VCaP (cell line): Measurements from ENCODE around the gene PACS1.
"Not testable (repeated sequence)": the region's sequence is repeated elsewhere in the genome, so short reads cannot be mapped to it uniquely, and the experiment has no call there.

Experiments used
- H3K27ac ChIP-seq: fragments of 450-650 bp; 2 replicates; pipeline ENCODE4 v1.5.1; 2017
- CTCF ChIP-seq: fragments of 450-650 bp; conservative IDR thresholded peaks from 2 replicates; pipeline ENCODE4 v1.5.1; 2017; ENCODE audit warnings: mild to moderate bottlenecking, moderate library complexity

Gene PACS1

GRCh38 chr11:66089067-66089466 is 19.0 kb downstream of the PACS1 start:
- no peak overlapping the region for H3K27ac ChIP-seq

DNA sequence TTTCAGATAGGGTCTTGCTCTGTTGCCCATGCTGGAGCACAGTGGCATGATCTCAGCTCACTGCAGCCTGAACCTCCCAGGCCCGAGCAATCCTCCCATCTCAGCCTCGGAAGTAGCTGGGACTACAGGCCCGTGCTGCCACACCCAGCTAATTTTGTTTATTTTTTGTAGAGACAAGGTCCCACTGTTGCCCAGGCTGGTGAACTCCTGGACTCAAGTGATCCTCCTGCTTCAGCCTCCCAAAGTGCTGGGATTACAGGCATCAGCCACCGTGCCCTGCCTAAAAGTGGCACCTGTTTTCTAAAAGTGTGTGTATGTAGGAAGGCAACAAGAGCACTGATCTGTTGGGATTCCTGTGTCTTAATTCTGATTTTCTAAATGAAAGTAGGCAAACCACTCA is 20.2 kb downstream of the PACS1 start:
- no peak overlapping the region for H3K27ac ChIP-seq
- no peak for TF ChIP-seq CTCF

More at GRCh38 chr11:66089067-66089466, 19.0 kb downstream of the PACS1 start:
- no peak for TF ChIP-seq CTCF

GRCh38 chr11:66092125-66092524 is 22.1 kb downstream of the PACS1 start:
- not testable (repeated sequence) for H3K27ac ChIP-seq

DNA sequence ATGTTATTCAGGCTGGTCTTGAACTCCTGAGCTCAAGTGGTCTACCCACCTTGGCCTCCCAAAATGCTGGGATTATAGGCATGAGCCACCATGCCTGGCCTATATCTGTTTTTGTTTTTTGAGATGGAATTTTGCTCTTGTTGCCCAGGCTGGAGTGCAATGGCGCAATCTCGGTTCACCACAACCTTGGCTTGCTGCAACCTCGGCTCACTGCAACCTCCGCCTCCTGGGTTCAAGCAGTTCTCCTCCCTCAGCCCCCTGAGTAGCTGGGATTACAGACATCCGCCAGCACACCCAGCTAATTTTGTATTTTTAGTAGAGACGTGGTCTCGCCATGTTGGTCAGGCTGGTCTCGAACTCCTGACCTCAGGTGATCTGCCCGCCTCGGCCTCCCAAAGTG is 29.7 kb downstream of the PACS1 start:
- H3K27ac ChIP-seq = peak overlapping the region; percentile 71

DNA sequence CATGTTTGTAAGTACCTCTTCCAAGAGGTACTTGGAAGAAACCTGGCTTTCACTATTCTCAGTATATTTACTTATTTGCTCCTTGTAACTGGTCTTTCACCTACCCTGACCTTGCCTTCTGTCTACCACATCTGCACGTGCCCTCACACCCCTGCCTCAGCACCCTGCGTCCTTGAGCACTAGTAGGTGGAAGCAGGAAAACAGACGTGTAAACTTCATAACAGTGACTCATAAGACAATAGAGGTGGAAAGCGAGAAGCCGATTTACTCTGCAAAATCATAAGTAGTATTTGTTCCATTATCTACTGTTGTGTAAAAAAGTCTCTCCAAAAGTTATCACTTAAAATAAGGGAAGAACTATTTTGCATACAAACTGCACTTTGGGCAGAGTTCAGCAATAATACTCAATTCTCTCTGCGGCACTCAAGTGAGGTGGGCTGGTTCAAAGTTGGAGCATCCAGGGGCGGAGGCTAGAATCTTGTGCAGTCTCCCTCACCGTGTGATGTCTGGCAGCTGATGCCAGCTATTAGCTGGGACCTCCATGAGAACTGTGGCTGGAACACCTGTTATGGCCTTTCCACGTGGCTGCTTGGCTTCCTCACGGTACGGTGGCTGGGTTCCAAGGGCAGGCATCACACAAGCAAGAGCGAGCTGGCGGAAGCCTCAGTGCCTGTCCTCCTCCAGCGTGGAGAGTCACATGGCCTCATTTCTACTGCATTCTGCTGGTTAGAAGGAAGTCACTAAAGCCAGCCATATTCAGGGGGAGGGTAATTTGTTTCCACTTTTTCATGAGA is 30.4 kb downstream of the PACS1 start:
- no peak for TF ChIP-seq CTCF
- H3K27ac ChIP-seq = peak overlapping the region; percentile 71

DNA sequence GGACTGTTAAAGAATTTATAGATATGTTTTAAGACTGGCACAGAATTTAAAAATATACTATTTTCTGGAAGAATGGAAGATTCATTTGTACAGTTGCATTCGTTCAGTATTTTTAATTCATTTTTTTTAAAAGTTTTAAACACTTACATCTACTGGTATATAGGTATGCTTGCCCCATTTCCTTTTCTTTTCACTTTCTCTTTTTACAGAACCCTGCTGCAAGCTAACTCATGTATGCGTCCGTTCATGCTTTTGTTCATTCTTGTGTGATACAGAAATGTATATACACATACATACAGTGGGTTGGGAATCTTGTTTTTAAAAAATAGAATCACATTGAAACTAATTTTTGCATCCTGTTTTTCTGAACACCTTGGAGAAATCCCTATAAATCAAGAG is 31.0 kb downstream of the PACS1 start:
- peak overlapping the region; percentile 71 for H3K27ac ChIP-seq
- no peak for TF ChIP-seq CTCF

- TF ChIP-seq CTCF = no peak
- no peak overlapping the region for H3K27ac ChIP-seq
Measured at GRCh38 chr11:66104057-66104638, 34.1 kb downstream of the PACS1 start.

DNA sequence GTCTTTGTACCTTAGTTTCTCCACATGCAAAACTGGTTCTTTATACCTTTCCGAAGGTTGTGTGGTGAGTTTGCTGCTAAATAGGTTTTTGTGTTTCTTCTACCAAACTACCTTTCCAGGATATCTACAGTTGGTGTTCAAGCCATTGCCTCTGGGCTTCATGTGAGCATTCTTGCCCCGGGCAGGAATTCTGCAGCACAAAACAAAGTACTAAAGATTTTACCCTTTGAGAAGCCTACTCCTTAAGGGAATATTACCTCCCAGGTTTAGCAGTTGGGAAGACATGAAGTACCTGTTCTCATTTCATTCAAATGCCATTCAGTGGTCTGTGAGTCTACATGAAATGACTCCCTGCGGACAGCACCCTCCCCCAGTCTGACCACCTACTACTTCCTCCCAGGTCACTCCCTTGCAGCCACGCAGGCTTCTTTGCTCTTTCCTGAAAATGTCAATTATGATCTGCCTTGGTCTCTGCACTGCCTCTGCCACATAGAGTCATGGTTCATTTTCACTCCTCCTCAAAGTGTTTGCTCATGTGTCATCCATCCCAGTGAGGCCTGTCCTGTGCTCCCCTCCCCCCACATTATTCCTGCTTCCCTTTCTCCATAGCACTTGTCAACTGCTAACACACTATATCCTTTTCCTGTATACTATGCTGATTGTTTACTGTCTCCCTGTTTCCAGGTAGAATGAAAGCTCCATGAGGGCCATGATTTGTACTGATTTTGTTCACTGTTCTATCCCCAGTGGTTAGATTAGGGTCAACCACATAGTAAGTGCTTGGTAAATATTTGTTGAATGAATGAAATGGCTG is 36.9 kb downstream of the PACS1 start:
- H3K27ac ChIP-seq = no peak overlapping the region
- no peak for TF ChIP-seq CTCF
